A172 (cell line): ENCODE measurements around the gene PSMD5. TPM values are rescaled to one million over a fixed set of nuclear protein-coding genes. Genes with fewer than 3 reads are reported as not detected.

Experiments
- DNase-seq: peaks from one replicate; pipeline ENCODE4 v3.0.0-alpha.2; 2015; ENCODE audit warnings: low spot score
- total RNA-seq: library from RNA; depleted of rRNA; stranded (reverse); fragments of >200 nt; shearing (Covaris generic); gene quantifications from 2 replicates; pipeline ENCODE4 v1.2.3, GENCODE V29; 2014

PSMD5 gene
- total RNA-seq, 1 experiment from 2014 or later: 65.9 TPM

DNA sequence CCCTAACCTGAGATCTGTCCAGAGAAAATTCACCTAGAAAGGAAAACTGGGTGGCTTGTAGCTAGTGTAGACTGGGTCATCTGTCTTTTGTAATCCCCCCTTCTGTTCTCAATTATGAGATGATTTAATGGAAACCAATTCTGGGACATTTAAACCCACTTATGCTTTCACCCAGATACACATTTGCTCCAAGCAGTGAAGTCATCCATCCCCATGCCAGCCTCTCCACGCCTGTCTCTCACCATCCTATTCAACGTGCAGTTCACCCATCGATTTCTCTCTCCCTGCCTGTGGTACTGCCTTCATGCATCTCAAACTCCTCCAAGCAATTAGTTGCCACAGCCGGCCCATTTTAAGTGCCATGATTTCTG is 32.5 kb upstream of the PSMD5 start:
- no peak for DNase-seq

DNA sequence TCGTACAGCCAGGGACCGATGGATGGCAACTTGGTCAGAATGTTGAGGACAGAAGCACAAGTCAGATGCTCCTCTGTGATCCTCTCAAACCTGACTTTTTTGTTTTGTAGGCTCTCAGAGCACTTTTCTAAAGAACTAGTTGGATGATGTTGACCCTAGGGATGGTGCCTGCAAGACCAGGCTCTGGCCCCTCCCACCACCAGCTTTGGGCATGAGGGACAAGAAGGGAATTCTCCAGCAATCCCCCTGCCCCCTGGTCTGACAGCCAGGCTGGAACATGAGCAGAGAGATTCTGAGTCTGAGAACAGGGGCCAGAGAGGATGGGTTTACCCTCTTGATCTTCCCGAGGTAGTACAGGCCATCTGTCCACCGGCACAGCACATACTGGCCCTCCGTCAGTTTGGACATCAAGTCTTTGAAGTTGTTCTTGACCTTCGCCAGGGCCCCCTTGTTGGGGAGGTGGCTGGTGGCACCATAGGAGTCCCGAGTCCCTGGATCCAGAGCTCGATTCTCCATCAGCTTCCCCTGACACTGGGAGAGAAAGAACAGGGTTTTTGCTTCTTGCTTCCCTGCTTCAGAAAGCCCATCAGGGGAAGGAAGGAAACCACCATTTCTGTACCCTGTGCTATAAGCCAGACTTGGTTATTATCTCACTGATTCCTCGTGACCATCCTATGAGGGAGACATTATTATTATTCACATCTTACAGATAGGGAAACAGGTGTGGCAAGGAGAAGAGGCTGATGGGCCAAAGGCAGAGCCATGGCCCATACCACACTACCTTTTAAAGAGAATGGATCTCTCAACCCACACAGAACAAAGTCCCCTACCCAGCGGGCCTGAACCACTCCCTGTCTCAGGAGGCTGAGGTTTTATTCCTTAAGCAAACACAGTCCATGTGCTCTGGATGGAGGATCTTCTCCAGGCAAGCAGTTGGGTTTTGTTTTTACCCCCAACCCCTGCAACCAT is 31.8 kb upstream of the PSMD5 start:
- DNase-seq: no peak

DNA sequence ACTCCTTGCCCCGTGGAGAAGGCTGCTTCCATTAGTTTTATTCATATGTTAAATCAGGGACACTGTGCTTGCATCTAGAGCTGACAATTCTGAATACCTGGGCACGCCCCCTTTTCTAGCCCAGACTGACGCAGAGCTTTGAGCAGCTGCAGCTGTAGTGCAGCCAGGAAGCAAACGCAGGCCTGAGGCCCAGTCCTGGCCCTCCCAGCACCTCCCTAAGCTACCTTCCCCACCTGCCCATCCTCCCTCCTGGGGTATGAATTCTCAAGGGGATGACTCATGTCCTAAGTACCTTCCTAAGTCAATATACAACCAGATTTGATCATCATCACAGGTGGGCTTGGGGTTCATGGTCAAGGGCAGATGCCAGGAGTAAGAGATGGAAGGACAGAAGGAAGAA is 30.8 kb upstream of the PSMD5 start:
- peak; percentile 39 for DNase-seq

DNA sequence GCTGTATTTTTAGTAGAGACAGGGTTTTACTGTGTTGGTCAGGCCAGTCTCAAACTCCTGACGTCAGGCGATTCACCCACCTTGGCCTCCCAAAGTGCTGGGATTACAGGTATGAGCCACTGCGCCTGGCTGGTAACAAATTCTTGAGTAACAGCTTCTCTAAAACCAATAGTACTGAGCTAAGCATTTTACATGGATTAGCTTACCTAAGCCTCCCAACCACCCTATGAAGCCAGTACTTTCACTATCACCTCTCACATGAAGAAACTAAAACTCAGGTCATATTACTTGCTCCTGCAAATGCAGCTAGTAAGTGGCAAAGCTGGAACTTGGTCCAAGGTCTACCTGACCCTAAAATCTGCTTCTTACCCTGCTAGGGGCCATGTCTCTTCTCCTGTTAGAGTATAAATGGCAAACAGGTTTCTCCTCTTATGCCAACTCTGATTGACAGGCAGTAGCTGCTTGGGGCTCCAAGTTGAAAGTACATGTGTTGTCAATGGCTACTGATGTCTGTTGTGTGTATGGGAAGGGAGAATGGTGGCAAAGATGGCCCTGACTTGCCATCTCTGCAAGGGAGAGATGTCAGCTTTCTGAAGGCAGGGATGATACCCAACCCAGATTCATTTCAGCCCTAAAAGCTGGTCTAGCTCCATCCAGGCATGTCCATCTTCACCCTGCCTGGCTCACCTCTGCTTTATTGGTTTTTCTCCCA is 30.2 kb upstream of the PSMD5 start:
- no peak for DNase-seq

DNA sequence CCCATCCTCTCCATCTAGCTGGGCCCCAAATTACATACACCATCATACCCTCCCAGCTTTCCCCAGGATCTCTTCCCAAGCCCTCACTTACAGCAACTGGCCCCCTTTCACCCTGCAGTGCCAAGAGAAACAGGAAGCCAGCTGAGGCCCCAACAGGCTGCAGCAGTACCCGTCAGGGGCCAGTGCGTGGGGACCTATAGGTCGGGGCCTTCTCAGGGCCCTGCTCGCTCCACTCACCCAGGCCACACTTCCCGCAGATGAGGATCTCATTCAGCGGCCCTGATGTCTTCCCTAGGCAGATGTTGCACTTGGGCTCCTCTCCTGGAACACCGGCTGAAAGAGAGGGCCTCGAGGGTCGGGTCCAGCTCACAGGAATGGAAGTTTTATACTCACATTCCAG is 27.5 kb upstream of the PSMD5 start:
- DNase-seq: no peak

DNA sequence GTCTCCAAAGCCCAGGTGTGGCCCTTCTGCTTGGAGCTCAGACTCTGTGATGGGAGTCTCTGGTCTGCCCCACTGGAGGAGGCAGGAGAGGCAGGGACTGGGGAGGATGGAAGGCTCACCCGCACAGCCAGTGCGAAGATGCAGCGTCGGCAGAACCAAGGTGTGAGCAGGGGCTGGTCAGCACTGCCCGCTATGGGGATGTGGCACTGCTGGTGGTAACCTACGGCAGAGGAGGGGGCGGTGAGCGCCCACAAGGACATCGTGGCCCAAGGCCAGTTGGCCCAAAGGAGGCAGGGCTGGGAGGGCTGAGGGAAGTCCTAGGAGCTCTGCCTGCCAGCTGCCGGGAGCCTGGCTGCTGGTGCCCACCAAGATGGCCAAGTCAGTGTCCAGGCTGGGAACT is 27.0 kb upstream of the PSMD5 start:
- DNase-seq: no peak

DNA sequence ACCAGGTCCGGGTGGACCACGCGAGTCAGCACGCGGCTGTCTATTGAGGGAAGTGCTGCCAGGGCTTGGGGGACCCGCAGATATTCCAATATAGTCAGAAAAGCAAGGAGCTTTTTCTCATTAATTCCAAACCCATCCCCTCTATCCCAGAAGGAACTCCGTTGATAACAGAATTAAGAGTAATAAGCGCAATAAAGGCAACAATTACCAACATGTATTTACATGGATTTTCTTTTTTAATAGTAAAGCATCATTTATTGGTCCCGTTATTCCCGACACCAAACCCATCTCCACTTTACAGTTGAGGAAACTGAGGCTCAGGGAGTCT is 26.6 kb upstream of the PSMD5 start:
- DNase-seq: no peak

DNA sequence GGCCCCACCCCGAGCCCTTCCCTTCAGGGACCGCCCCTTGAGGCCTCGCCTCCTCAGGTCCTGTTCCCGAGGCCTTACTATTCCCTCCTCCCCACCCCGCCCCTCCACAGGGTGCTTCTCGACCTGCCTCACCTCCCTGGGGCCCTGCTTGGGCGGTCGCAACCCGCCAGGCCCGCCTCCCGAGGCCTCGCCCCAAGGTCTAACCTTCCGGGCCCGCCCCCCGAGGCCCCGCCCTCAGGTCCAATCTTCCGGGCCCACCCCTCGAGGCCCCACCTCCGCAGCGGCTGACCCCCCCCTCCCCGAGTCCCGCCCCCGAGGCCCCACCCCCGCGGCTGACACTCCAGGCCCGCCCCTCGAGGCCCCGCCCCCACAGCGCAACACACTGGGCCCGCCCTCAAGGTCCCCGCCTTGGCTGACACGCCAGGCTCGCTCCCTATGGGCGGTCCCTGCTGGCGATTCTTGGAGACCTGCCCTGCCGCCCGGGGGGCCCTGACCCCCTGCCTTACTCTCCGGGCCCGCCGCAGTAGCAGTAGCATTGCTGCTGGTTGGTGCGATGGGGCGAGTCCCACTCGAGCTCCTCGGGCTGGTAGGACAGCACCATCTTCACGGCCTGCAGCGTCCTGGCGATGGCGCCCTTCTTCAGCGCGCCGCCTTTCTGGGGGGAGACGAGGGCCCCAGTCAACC is 26.1 kb upstream of the PSMD5 start:
- peak; percentile 33 for DNase-seq

DNA sequence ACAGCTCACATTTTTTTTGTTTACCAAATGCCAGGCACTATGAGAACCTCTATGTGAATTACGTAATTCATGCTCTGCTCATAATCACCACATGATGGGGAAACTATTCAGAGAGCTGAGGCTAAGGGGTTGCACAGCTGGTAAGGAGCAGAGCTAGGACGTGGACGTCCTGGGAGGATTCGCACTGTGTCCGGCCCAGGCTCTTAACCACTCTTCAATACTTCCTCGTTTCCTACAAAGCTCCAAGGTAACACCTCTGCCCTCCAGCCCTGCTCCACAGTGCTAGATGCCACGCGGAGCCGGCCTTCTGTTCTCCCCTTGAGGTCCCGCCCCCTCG is 25.6 kb upstream of the PSMD5 start:
- no peak for DNase-seq

DNA sequence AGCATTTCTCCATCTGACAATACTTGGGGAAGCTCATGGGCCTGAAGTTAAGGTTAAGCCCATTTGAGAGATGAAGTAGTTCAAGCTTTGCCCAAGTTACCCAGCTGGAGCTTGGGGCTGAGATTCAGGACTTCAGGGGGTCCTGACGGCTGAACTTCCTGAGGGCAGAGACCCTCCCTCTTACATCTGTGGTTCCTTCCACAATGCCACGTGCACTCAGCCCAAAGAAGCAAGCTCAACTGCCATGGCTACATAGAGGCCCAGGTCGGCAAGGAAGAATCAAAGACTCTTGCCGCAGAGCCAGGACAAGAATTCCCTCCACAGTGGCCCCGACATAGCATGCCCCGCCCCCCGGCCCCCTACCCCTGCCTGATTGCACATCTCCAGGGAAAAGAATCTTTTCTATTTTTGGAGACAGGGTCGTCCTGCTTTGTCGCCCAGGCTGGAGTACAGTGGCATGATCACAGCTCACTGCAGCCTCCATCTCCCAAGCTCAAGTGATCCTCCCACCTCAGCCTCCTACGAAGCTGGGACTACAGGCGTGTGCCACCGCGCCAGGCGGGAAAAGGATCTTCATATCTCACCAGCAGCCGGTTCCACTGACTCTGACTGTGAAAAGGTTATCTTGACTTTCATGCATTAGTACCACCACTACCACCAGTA is 25.1 kb upstream of the PSMD5 start:
- no peak for DNase-seq

DNA sequence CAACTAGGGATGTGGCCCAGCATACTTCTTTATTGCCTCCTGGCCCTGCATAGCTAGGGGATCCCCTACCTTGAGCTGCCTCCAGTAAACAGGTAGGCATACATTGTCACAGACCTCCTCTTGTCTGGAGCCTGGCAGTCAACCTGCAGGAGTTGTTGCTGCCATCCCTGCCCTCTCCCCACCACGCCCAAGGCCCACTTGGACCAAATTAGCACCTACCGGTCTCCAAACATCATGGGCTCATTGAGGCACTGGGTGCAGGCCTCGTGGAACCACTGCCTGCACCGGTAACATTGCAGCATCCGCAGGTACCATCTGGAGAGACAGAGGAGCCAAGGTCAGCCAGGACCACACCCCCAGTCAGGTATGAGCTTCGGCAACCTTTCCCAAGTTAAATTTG is 23.9 kb upstream of the PSMD5 start:
- no peak for DNase-seq

DNA sequence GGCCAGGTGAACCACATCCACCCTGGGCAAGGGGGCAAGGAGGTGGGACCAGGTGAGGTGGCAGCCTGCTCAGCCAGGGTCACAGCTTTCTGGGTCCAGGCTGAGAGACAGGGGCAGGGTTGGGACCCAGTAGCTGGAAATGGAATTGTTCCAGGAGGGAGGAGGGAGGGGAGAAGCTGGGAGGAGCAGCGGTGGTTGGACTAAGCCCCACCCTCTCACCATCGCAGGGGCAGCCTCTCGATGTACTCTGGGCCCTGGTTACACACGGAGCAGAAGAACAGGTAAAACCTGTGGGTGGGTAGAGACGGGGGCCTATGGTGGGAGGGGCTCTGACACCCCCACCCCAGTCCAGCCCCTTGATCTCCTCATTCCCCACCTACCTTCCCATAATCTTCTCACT is 23.1 kb upstream of the PSMD5 start:
- DNase-seq: no peak

DNA sequence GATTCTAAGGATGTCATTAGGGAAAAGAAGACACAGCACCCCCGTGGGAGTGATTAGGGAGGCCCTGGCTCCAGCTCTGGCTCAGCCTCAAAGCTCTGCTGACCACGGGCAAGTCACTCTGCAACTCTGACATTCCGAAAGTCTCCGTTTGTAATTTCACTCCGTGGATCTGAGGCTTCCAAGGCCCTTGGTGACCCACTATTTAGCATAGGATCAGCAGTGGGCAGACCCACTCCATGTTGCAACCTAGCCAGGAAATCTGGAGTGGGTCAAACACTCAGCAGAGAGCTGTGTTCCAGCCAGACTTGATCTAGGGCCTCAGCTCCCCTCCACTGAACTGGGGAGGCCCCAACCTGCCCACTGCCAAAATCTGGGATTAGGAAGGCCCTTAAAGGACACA is 22.5 kb upstream of the PSMD5 start:
- DNase-seq: no peak

DNA sequence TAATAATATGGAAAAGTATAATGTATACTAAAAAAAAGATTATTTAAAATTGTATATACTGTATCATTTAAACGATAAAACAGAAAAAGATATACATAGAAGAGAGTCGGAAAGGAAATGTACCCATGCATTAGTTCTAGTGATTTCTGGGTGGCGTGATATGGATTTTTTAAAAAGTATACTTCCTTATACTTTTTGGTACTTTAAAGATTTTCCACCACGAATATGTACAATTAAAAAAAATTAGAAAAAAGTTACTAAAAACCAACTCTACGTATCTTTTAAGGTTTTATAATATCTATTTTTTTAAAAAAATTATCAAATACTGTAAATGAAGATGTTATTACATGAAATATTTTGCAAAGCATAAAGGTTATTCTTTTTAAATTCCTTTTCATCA is 22.0 kb upstream of the PSMD5 start:
- DNase-seq: no peak

DNA sequence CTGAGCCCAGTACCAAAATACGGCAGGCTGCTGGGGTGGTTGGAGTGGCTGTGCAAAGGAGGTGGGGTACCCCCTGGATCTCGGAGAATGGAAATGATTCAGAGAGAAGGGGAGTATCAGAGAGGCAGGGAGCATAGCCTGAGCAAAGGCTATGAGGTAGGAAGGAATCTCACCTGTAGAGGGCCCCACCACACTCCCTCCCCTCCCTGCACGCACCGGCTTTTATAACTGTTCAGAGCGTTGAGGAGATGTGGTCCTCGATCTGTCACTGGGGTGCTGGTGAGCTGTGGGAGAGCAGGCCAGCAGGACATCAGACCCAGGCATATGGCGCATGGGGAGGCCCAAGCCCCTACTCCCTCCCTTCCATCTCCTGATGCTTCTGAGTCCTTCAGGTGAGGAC is 21.1 kb upstream of the PSMD5 start:
- DNase-seq: no peak

DNA sequence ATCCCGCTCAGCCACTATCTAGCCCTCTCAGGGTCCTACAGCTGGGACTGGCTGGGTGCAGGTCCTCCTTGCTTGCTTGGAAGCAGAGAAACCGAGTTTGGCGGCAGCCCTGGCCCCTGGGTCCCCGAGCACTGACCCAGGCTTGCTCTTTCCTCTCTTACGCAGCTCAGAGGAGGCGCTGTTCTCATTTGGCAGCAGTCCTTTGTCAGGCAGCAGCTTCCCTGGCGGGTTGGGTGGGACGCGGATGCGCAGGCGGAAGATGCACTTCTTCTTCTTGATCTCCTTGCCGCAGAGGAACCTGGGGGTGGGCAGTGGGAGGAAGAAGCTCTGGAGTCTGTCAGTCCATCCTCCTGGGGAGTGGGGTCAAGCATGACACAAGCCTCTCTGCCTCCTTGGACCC is 19.7 kb upstream of the PSMD5 start:
- no peak for DNase-seq

DNA sequence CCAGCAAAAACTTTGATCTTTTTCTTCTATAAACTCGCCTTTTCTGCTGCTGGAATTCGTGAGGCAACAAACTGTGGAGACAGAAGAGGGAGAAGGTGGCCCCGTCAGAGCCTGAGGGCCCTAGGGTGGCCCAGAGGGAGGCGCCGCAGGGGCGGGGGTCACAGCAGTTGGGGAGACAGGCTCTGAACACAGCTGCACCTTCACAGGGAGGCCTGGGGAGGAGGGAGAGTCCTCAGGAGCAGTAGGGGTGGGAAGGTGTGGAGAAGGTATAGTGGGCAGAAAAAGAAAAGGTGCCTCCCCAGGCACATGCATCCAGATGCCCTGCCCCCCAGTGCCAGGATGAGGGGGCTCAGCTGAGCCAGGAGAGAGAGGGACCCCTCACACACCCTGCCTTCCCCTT is 19.2 kb upstream of the PSMD5 start:
- no peak for DNase-seq

DNA sequence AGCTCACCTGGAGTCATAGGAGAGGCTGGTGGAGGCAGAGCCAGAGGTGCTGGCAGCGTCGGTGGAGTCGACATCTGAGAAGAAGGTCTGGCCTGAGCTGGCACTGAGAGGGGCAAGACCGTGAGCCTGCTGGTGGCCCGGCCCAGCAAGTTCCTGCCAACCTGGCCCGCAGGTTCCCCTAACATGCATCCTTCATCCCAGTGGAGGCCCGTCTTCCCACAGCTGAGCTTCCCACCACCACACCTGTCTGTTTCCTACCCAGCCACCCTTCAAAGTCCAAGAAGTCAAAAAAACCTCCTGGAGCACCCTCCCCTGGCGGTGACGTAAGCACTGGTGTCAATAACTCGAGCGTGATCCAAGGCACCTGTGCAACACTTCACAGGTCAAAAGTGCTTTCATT is 17.4 kb upstream of the PSMD5 start:
- DNase-seq: no peak

DNA sequence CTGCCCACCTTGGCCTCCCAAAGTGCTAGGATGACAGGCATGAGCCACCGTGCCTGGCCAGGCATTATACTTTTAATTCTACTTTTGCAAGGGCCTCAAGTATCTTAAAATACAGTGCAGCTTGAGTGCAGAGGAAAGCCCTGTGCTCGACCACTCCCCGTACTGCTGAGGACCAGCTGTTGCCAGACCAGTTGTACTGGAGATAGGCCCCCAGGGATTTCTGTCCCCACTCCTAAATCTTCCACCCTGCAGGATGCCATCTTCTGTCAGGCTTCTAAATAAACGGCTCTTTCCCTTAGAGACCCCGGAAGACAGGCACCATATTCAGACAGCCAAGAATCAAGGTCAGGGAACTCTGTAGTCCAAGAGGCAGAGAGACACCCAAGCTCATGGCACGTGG is 16.6 kb upstream of the PSMD5 start:
- no peak for DNase-seq

DNA sequence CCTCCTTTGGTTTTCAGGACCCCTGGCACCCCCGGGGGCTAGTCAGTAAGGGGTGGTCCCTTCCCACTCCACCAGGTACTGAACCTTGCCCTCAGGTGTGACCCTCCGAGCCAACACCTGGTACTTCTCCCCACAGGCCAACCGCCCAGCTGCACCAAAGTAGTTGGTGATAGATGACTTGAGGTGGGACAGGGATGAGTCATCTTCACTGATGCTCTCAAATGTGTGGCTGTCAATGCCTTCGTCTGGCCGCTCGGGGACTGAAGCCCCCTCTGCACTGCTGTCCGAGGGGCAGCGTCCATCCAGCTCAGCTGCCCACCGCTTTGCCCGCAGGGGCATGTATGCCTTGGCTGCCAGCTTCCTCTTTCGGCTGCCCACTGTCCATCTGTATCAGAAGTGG is 15.2 kb upstream of the PSMD5 start:
- DNase-seq: no peak

DNA sequence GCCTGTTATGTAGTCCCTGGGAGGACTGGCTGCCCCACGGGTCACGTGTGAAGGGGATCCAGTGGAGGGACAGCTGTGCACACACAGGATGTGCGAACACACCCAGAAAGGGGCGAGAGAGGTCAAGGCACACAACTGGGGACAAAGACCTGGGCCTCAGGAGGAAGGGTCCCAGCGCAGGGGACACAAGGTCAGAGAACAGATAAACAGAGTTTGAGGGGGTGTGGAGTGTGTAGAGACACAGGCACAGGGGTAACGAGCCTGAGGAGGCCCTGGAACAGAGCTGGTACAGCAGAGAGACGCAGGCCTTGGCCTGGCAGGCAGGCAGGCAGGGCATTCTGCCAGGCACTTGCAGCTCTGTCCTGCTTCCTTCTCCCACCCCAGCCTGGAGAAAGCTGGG is 14.8 kb upstream of the PSMD5 start:
- DNase-seq: no peak

DNA sequence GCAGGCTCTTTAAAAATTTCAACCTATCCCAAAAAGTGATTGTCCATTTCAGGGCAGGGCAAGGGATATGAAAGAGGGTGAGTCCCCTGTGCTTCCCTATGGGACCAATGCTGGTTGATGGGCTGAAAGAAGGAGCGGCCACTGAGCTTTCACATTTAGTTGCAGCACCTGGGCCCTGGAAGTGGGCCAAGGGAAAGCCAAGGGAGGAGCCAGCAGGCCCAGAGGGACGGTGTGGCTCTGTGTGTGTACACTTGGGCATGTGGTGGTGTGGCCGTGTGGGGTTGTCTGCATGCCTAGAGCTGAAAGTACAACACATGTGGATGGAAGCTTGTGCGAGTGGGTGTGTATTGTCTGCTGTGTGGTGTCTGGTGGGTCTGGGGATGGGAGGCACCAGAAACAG is 14.0 kb upstream of the PSMD5 start:
- no peak for DNase-seq
